Endothelial cell (in vitro differentiated cells): Measurements from ENCODE around the gene PLCB1. TPM values are rescaled to one million over a fixed set of nuclear protein-coding genes. Genes with fewer than 3 reads are reported as not detected.

ENCODE experiments used
- DNase-seq: peaks from one replicate; pipeline ENCODE4 v3.0.0; 2021; ENCODE audit warnings: low spot score
- H3K27ac Mint-ChIP-seq: one replicate; pipeline ENCODE4 v1.8.0; 2021; ENCODE audit warnings: mixed read lengths, inconsistent platforms; ENCODE audit not compliant: unreplicated experiment
- H3K27me3 Mint-ChIP-seq: one replicate; pipeline ENCODE4 v1.8.0; 2021; ENCODE audit warnings: mild to moderate bottlenecking, moderate library complexity, mixed read lengths, inconsistent platforms; ENCODE audit not compliant: unreplicated experiment
- H3K36me3 Mint-ChIP-seq: one replicate; pipeline ENCODE4 v1.8.0; 2021; ENCODE audit warnings: mild to moderate bottlenecking, low read depth, mixed read lengths, inconsistent platforms; ENCODE audit not compliant: unreplicated experiment
- H3K4me1 Mint-ChIP-seq: one replicate; pipeline ENCODE4 v1.8.0; 2021; ENCODE audit warnings: mild to moderate bottlenecking, mixed read lengths, inconsistent platforms; ENCODE audit not compliant: unreplicated experiment
- H3K4me3 Mint-ChIP-seq: one replicate; pipeline ENCODE4 v1.8.0; 2021; ENCODE audit warnings: mild to moderate bottlenecking, mixed read lengths, inconsistent platforms; ENCODE audit not compliant: unreplicated experiment
- H3K9me3 Mint-ChIP-seq: one replicate; pipeline ENCODE4 v1.8.0; 2021; ENCODE audit warnings: mixed read lengths, inconsistent platforms; ENCODE audit not compliant: unreplicated experiment
- CTCF ChIP-seq: fragments of 200-600 bp; sonication (generic); IDR thresholded peaks from one replicate; pipeline ENCODE4 v1.5.0; 2021; ENCODE audit warnings: antibody characterized with exemption; ENCODE audit not compliant: unreplicated experiment
- total RNA-seq: library from RNA; stranded (reverse); fragmentation: NEBNext Ultra II Directional; extraction: Animal tissue kit (Norgen Biotek cat#: 25700); gene quantifications from one replicate; pipeline ENCODE4 v1.2.1, GENCODE V29; 2021; ENCODE audit not compliant: unreplicated experiment

Gene PLCB1
- total RNA-seq, 1 donor from 2014 or later = 8.1 TPM

GRCh38 chr20:8304124-8304816, 172.2 kb downstream of the PLCB1 start:
- H3K4me3 Mint-ChIP-seq = no peak overlapping the region
- no peaks in the 10 kb centered on the region for H3K36me3 Mint-ChIP-seq
- DNase-seq = no peak
- no peaks in the 10 kb centered on the region for H3K27me3 Mint-ChIP-seq
- no peak overlapping the region for H3K27ac Mint-ChIP-seq
- TF ChIP-seq CTCF = no peak
- no peaks in the 10 kb centered on the region for H3K9me3 Mint-ChIP-seq
- no peaks in the 10 kb centered on the region for H3K4me1 Mint-ChIP-seq

GRCh38 chr20:8305449-8305978, 173.4 kb downstream of the PLCB1 start:
- no peaks in the 10 kb centered on the region for H3K4me1 Mint-ChIP-seq
- no peak overlapping the region for H3K4me3 Mint-ChIP-seq
- peak; percentile 49 for DNase-seq
- H3K9me3 Mint-ChIP-seq = no peaks in the 10 kb centered on the region
- no peaks in the 10 kb centered on the region for H3K27me3 Mint-ChIP-seq
- H3K27ac Mint-ChIP-seq = no peak overlapping the region
- TF ChIP-seq CTCF = peak; percentile 80
- no peaks in the 10 kb centered on the region for H3K36me3 Mint-ChIP-seq

DNA sequence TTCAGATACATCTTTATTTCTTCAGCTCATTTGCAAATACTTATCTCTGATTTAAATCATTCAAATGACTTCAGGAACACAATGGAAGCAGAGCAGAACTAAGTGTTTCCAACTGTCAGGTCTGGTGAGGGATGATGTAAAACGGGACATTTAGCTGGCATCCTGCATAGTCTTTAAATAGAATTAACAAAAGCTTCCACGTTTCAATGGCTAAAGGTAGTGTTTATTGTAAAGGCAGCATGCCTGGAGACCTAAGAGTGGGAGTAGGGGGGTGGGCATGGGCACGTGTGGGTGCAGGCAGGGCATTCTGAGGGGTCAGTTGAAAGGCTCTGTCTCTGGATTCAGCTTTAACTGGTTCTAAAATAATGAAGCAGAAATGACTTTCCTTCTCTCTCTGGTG, 174.9 kb downstream of the PLCB1 start:
- Mint-ChIP-seq H3K36me3 (no peaks in the 10 kb centered on the region), H3K9me3 (no peaks in the 10 kb centered on the region), H3K4me1 (no peaks in the 10 kb centered on the region), H3K27ac (no peak overlapping the region), H3K4me3 (no peak overlapping the region), H3K27me3 (no peaks in the 10 kb centered on the region)
- no peak for TF ChIP-seq CTCF
- no peak for DNase-seq

DNA sequence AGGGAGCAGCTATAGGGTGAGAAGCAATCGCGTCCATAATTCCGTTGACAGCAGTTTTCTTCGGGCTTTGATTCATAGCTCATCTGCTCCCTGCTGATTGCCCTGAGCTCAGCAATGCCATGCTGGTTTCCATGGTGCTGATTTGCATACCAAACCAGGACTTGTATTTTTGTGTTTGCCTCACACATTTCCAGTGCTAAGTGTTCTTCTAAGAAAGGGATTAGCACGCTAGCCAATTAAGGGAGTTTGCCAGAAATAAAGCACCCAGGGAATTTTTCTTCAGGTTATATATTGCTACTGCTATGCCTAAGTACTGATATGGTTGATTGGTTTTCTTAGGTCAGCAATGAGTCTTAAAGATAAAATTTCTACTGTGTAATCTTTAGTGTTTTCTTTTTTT, 177.6 kb downstream of the PLCB1 start:
- DNase-seq = no peak
- Mint-ChIP-seq H3K36me3 (no peaks in the 10 kb centered on the region), H3K27ac (no peak overlapping the region), H3K9me3 (no peaks in the 10 kb centered on the region), H3K4me1 (no peaks in the 10 kb centered on the region), H3K4me3 (no peak overlapping the region), H3K27me3 (no peaks in the 10 kb centered on the region)
- no peak for TF ChIP-seq CTCF

GRCh38 chr20:8310618-8311017, 178.6 kb downstream of the PLCB1 start:
- Mint-ChIP-seq H3K27ac (no peak overlapping the region), H3K9me3 (no peaks in the 10 kb centered on the region), H3K4me3 (no peak overlapping the region), H3K27me3 (no peaks in the 10 kb centered on the region), H3K4me1 (no peaks in the 10 kb centered on the region), H3K36me3 (no peaks in the 10 kb centered on the region)
- no peak for TF ChIP-seq CTCF
- DNase-seq = no peak
